AG04449 (cell line): ENCODE data around the gene CD53.

ENCODE experiments used
- CTCF ChIA-PET: fragments of 350-600 bp; formaldehyde crosslinking; extraction: SDS; loops from one replicate; lab custom pipeline; 2021; ENCODE audit warnings: antibody characterized with exemption; lab: Yijun Ruan, JAX
- POLR2A ChIA-PET: fragments of 400-600, 350-600 bp; formaldehyde crosslinking; extraction: SDS; loops from one replicate; lab custom pipeline; 2020; ENCODE audit warnings: antibody characterized with exemption, inconsistent platforms; lab: Yijun Ruan, JAX
- DNase-seq: peaks from one replicate; pipeline ENCODE4 v3.0.0-alpha.2; 2010; ENCODE audit warnings: low read depth, low spot score
- H3K4me3 ChIP-seq: 2 replicates; pipeline ENCODE4 v1.5.1; 2011; ENCODE audit warnings: low read depth, mild to moderate bottlenecking, control low read depth, low read length
- TF ChIP-seq, protein P1 (sequence below): IDR thresholded peaks from one replicate; pipeline ENCODE4 v1.5.1; 2011; ENCODE audit warnings: mild to moderate bottlenecking, moderate library complexity, low read length, control low read depth, inconsistent platforms; ENCODE audit not compliant: insufficient read depth; ENCODE audit errors: missing control alignments

CD53 gene

DNA sequence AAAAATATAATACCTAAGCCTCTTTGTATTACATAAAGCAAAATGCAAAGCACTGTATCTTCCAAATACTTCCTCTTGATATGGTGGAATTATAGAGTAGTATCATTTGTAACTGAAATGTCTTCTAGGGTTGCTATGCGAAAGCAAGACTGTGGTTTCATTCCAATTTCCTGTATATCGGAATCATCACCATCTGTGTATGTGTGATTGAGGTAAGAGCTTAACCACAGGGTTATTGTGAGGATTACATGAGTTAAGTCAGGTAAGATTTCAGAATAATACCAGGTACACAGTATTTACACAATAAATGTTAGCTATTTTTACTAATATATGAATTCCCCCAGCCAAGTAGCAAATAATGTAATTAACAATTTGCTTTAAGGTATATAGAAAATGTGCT, 24.7 kb downstream of the CD53 start:
- ChIA-PET POLR2A (no interaction called here), CTCF (no interaction called here)
- no peak for DNase-seq
- H3K4me3 ChIP-seq: no peak overlapping the region
- TF ChIP-seq, protein P1, sequence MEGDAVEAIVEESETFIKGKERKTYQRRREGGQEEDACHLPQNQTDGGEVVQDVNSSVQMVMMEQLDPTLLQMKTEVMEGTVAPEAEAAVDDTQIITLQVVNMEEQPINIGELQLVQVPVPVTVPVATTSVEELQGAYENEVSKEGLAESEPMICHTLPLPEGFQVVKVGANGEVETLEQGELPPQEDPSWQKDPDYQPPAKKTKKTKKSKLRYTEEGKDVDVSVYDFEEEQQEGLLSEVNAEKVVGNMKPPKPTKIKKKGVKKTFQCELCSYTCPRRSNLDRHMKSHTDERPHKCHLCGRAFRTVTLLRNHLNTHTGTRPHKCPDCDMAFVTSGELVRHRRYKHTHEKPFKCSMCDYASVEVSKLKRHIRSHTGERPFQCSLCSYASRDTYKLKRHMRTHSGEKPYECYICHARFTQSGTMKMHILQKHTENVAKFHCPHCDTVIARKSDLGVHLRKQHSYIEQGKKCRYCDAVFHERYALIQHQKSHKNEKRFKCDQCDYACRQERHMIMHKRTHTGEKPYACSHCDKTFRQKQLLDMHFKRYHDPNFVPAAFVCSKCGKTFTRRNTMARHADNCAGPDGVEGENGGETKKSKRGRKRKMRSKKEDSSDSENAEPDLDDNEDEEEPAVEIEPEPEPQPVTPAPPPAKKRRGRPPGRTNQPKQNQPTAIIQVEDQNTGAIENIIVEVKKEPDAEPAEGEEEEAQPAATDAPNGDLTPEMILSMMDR: no peak

DNA sequence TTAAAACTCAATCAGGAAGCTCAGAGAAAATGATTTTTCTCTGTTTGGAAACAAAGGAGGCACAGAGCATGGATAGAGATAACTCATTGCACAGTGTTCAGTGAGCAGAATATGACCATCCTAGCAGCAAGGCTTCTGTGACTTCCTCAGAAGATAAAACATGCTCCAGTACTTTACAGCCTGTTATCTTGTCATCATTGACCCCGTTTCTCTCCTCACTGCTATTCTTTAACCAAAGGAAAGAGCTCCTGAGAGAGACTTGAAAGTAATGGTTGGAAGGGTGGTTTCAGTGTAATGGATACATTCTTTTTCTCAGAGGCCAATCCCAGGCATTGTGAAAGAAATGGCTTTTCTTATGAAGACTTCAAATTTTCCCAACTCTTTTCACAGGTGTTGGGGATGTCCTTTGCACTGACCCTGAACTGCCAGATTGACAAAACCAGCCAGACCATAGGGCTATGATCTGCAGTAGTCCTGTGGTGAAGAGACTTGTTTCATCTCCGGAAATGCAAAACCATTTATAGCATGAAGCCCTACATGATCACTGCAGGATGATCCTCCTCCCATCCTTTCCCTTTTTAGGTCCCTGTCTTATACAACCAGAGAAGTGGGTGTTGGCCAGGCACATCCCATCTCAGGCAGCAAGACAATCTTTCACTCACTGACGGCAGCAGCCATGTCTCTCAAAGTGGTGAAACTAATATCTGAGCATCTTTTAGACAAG, 25.9 kb downstream of the CD53 start:
- CTCF ChIA-PET: no interaction called here
- DNase-seq: no peak
- no peak overlapping the region for H3K4me3 ChIP-seq
- TF ChIP-seq, protein P1: no peak
- POLR2A ChIA-PET: interaction anchor here (0.6 kb wide), 1 partner anchor 12 kb away, joined by 3 read pairs; no protein-coding TSS in a partner anchor

DNA sequence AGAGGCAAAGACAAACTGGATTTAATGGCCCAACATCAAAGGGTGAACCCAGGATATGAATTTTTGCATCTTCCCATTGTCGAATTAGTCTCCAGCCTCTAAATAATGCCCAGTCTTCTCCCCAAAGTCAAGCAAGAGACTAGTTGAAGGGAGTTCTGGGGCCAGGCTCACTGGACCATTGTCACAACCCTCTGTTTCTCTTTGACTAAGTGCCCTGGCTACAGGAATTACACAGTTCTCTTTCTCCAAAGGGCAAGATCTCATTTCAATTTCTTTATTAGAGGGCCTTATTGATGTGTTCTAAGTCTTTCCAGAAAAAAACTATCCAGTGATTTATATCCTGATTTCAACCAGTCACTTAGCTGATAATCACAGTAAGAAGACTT, 26.5 kb downstream of the CD53 start:
- TF ChIP-seq, protein P1: no peak
- ChIA-PET CTCF (no interaction called here), POLR2A (no interaction called here)
- H3K4me3 ChIP-seq: no peak overlapping the region
- no peak for DNase-seq

DNA sequence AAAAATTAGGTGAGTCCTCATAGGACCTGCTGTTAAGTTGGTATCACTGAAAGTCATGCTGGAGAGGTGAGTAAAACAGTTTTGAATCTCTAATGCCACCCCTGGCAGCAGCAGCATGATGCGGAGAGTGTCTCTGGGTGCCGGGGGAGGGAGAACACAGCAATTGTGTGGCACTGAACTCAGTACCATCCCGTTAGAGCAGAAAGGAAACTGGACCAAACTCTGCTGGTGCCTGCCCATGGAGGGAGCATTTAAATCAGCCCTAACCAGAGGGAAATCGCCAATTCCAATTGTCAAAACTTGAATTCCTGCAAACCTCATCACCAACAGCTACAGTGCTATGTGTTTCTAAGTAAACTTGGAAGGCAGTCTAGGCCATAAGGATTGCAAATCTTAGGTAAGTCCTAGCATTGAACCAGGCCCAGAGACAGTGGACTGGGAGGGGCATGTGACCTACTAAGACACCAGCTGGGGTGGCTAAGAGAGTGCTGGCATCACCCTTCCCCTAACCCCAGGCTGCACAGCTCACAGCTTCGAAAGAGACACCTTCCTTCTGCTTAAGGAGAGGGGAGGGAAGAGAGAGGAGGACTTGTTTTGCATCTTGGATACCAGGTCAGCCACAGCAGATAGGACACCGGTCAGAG, 30.0 kb downstream of the CD53 start:
- H3K4me3 ChIP-seq: no peak overlapping the region
- TF ChIP-seq, protein P1: no peak
- POLR2A ChIA-PET: no interaction called here
- CTCF ChIA-PET: no interaction called here
- no peak for DNase-seq

DNA sequence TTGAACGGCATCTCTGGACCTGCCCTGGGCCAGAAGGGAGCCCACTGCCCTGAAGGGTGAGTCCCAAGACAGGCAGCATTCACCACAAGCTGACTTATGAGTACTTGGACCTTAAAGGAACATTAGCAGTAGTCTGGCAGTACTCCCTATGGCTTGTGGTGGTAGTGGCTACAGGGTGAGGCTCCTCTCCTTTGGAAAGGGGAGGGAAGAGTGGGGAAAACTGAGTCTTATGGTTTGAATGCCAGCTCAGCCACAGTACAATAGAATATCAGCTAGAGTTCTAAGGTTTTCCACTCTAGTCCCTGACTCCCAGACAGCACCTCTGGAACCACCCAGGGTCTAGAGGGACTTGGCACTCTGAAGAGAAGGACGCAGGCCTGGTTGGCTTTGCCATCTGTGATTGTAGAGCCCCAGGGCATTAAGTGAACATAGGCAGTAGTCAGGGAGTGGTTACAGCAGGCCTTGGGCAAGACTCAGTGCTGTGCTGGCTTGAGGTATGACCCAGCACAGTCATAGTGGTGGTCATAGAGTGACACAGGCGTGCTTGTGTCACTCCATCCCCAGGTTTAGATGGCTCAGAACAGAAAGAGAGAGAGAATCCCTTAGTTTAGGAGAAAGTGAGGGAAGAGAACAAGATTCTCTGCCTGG, 31.0 kb downstream of the CD53 start:
- ChIA-PET POLR2A (no interaction called here), CTCF (no interaction called here)
- H3K4me3 ChIP-seq: no peak overlapping the region

More for the DNA sequence above, 31.0 kb downstream of the CD53 start:
- no peak for DNase-seq
- TF ChIP-seq, protein P1: no peak
